CD14-positive monocyte (primary cell): ENCODE data around the gene SRCIN1. TPM values are rescaled to one million over a fixed set of nuclear protein-coding genes. Genes with fewer than 3 reads are reported as not detected.

Source experiments
- DNase-seq, 3 donors: peaks; one replicate each; pipeline ENCODE4 v3.0.0-alpha.2; 2011 to 2022
- H2AFZ ChIP-seq: 2 replicates; pipeline ENCODE4 v1.6.0; 2012; ENCODE audit warnings: mild to moderate bottlenecking, low read depth, low read length, inconsistent platforms; ENCODE audit not compliant: insufficient read depth, poor library complexity, severe bottlenecking
- H3K27ac ChIP-seq, 2 donors: 1 replicate in 1 of 2; 2 replicates in 1 of 2; pipeline ENCODE4 v1.5.1; 2012 to 2013; ENCODE audit warnings: low read length in 2 of 2, control low read depth in 1 of 2, inconsistent platforms in 1 of 2, low read depth in 1 of 2, mild to moderate bottlenecking in 1 of 2
- H3K27me3 ChIP-seq, 2 donors: one replicate each; pipeline versions ENCODE4 v1.6.0 to v1.6.1; 2011 to 2013; ENCODE audit warnings: low read length in 2 of 2; ENCODE audit not compliant: control insufficient read depth in 2 of 2, insufficient read depth in 2 of 2
- H3K36me3 ChIP-seq, 2 donors: replicated peaks in 1 of 2; 1 replicate in 1 of 2; 2 replicates in 1 of 2; pipeline versions ENCODE4 v1.5.1 to v1.6.1; 2012 to 2013; ENCODE audit warnings: low read length in 2 of 2, control low read depth in 1 of 2, inconsistent platforms in 1 of 2, mild to moderate bottlenecking in 1 of 2; ENCODE audit not compliant: insufficient read depth in 2 of 2, control insufficient read depth in 1 of 2
- H3K4me1 ChIP-seq, 2 donors: 1 replicate in 1 of 2; 2 replicates in 1 of 2; pipeline versions ENCODE4 v1.5.1 to v1.6.1; 2012 to 2013; ENCODE audit warnings: low read length in 2 of 2, control low read depth in 1 of 2, inconsistent platforms in 1 of 2, mild to moderate bottlenecking in 1 of 2, moderate library complexity in 1 of 2; ENCODE audit not compliant: insufficient read depth in 2 of 2, control insufficient read depth in 1 of 2
- H3K4me2 ChIP-seq: replicated peaks from 2 replicates; pipeline ENCODE3; 2012; ENCODE audit warnings: low read length, moderate library complexity, mild to moderate bottlenecking; ENCODE audit not compliant: poor library complexity, severe bottlenecking; ENCODE audit errors: extremely low read depth
- H3K4me3 ChIP-seq, 3 experiments: fragments of 200-600 bp in 1 of 3; sonication (generic) in 1 of 3; replicated peaks in 1 of 3; 1 replicate in 2 of 3; 2 replicates in 1 of 3; pipeline ENCODE4 v1.5.1; 2011 to 2013; ENCODE audit warnings: low read length in 3 of 3, mild to moderate bottlenecking in 3 of 3, control low read depth in 2 of 3, low read depth in 2 of 3, inconsistent platforms in 1 of 3, moderate library complexity in 1 of 3
- H3K79me2 ChIP-seq: 2 replicates; pipeline ENCODE4 v1.6.0; 2012; ENCODE audit warnings: mild to moderate bottlenecking, control low read depth, inconsistent platforms, low read length, moderate library complexity; ENCODE audit not compliant: insufficient read depth
- H3K9ac ChIP-seq: 2 replicates; pipeline ENCODE4 v1.6.0; 2017; ENCODE audit warnings: low read length, mild to moderate bottlenecking; ENCODE audit not compliant: insufficient read depth, poor library complexity, severe bottlenecking
- H3K9me3 ChIP-seq, 2 donors: replicated peaks in 1 of 2; 1 replicate in 1 of 2; 2 replicates in 1 of 2; pipeline versions ENCODE4 v1.5.1 to v1.6.1; 2012 to 2013; ENCODE audit warnings: low read length in 2 of 2, control low read depth in 1 of 2; ENCODE audit not compliant: control insufficient read depth in 1 of 2, insufficient read depth in 1 of 2
- H4K20me1 ChIP-seq: 2 replicates; pipeline ENCODE4 v1.6.0; 2012; ENCODE audit warnings: mild to moderate bottlenecking, low read length, control low read depth, moderate library complexity; ENCODE audit not compliant: insufficient read depth
- H3K27ac Mint-ChIP-seq, 7 donors: one replicate each; pipeline ENCODE4 v1.8.0; 2020; ENCODE audit warnings: mild to moderate bottlenecking in 7 of 7, mixed read lengths in 7 of 7, moderate library complexity in 6 of 7, inconsistent platforms in 2 of 7
- H3K27me3 Mint-ChIP-seq, 3 donors: one replicate each; pipeline ENCODE4 v1.8.0; 2021 to 2022; ENCODE audit warnings: low read depth in 3 of 3, mild to moderate bottlenecking in 3 of 3, mixed read lengths in 3 of 3, moderate library complexity in 3 of 3, inconsistent platforms in 1 of 3
- H3K36me3 Mint-ChIP-seq, 2 donors: one replicate each; pipeline ENCODE4 v1.8.0; 2020; ENCODE audit warnings: mixed read lengths in 2 of 2, inconsistent platforms in 1 of 2, mild to moderate bottlenecking in 1 of 2
- H3K4me1 Mint-ChIP-seq: one replicate; pipeline ENCODE4 v1.8.0; 2020; ENCODE audit warnings: mild to moderate bottlenecking, mixed read lengths
- H3K4me3 Mint-ChIP-seq, 2 donors: one replicate each; pipeline ENCODE4 v1.8.0; 2020; ENCODE audit warnings: mild to moderate bottlenecking in 2 of 2, mixed read lengths in 2 of 2, moderate library complexity in 1 of 2
- H3K9me3 Mint-ChIP-seq, 7 donors: one replicate each; pipeline ENCODE4 v1.8.0; 2020 to 2022; ENCODE audit warnings: mixed read lengths in 7 of 7, mild to moderate bottlenecking in 6 of 7, moderate library complexity in 6 of 7, inconsistent platforms in 2 of 7
- CTCF ChIP-seq: fragments of 200-600 bp; IDR thresholded peaks from one replicate; pipeline ENCODE4 v1.8.0; 2022; ENCODE audit warnings: antibody characterized with exemption, mild to moderate bottlenecking
- WGBS: methylation state at CpG from one replicate; pipeline ENCODE4 v1.1.5; 2013; ENCODE audit warnings: missing lambda C conversion rate; ENCODE audit not compliant: insufficient coverage; 5-methylcytosine and 5-hydroxymethylcytosine counted together
- intact Hi-C, 2 donors: fragments of 100-400 bp; cut with micrococcal nuclease; formaldehyde crosslinking; loops; one replicate each; pipeline versions ENCODE4 v1.15.0 to v1.15.1; 2023
- polyA plus RNA-seq, 3 donors: library from polyadenylated mRNA; depleted of rRNA in 1 of 3; unstranded in 2 of 3; stranded (reverse) in 1 of 3; fragments of 300-500 nt in 2 of 3; fragments of >200 nt in 1 of 3; fragmentation: Illumina TruSeq in 2 of 3; gene quantifications; 1 replicate in 2 of 3; 2 replicates in 1 of 3; pipeline ENCODE4 v1.2.3, GENCODE V29; 2012 to 2021

The SRCIN1 gene
- polyA plus RNA-seq, 3 donors: 0.01 TPM; not detected in 2

GRCh38 chr17:38511150-38512108, 94.3 kb downstream of the SRCIN1 start:
- no peak for DNase-seq
- Histone ChIP-seq H3K36me3 (no peaks in the 10 kb centered on the region), H3K79me2 (no peaks in the 10 kb centered on the region), H2AFZ (no peak overlapping the region), H3K9me3 (no peaks in the 10 kb centered on the region), H3K4me2 (no peak overlapping the region), H3K27me3 (peaks cover 12 to 28% of the 10 kb centered on the region in 2 donors), H3K4me1 (peaks cover 4 to 10% of the 10 kb centered on the region in 2 donors), H3K9ac (no peak overlapping the region), H3K27ac (no peak overlapping the region), H3K4me3 (no peak overlapping the region), H4K20me1 (no peaks in the 10 kb centered on the region)
- WGBS: 91% methylated on average over 6 of the region's 15 CpGs
- H3K4me1 Mint-ChIP-seq: peaks cover 7% of the 10 kb centered on the region
- intact Hi-C loops: no loop called here
- H3K27ac Mint-ChIP-seq: peak overlapping the region in 1 of 7 donors; percentile 16
- H3K9me3 Mint-ChIP-seq: peaks cover 4 to 11% (median 6%) of the 10 kb centered on the region in 7 donors
- peaks cover 10 to 11% of the 10 kb centered on the region in 2 donors for H3K36me3 Mint-ChIP-seq
- H3K4me3 Mint-ChIP-seq: peak overlapping the region in 1 of 2 donors; percentile 86
- no peak for TF ChIP-seq CTCF
- peaks cover 34 to 52% (median 45%) of the 10 kb centered on the region in 3 donors for H3K27me3 Mint-ChIP-seq

DNA sequence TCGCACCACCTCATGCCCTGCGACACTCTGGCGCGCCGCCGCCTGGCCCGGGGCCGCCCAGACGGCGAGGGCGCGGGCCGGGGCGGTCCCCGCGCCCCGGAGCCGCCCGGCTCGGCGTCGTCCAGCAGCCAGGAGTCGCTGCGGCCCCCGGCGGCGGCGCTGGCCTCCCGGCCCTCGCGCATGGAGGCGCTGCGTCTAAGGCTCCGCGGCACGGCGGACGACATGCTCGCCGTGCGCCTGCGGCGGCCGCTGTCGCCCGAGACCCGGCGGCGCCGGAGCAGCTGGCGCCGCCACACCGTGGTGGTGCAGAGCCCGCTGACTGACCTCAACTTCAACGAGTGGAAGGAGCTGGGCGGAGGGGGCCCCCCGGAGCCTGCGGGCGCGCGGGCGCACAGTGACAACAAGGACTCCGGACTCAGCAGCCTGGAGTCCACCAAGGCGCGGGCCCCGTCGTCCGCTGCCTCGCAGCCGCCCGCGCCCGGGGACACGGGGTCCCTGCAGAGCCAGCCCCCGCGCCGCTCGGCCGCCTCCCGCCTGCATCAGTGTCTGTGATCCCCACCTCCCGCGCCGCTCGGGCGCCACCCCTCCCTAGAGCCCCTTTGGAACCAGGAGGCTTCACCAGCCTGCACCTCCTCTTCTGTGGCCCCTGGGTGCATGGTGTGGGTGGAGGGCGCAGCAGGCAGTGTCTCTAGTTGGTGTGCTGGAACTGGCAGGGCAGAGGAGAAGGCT, 95.2 kb downstream of the SRCIN1 start:
- H3K4me1 ChIP-seq: peaks cover 4 to 10% of the 10 kb centered on the region in 2 donors
- H3K4me2 ChIP-seq: peak overlapping the region; percentile 42
- WGBS: 12% methylated on average over 77 of the region's 86 CpGs
- DNase-seq: no peak
- no peaks in the 10 kb centered on the region for H3K79me2 ChIP-seq
- H3K36me3 ChIP-seq: no peaks in the 10 kb centered on the region
- intact Hi-C loops: no loop called here
- H3K27ac ChIP-seq: no peak overlapping the region
- no peak overlapping the region for H3K27ac Mint-ChIP-seq
- peaks cover 34 to 48% (median 45%) of the 10 kb centered on the region in 3 donors for H3K27me3 Mint-ChIP-seq
- no peak overlapping the region for H3K9ac ChIP-seq
- no peak overlapping the region for H3K4me3 ChIP-seq
- no peaks in the 10 kb centered on the region for H4K20me1 ChIP-seq
- H3K36me3 Mint-ChIP-seq: peaks cover 10 to 11% of the 10 kb centered on the region in 2 donors
- peaks cover 12 to 28% of the 10 kb centered on the region in 2 donors for H3K27me3 ChIP-seq
- H3K9me3 Mint-ChIP-seq: peaks cover 4 to 11% (median 6%) of the 10 kb centered on the region in 7 donors
- TF ChIP-seq CTCF: no peak
- peaks cover 7% of the 10 kb centered on the region for H3K4me1 Mint-ChIP-seq
- H2AFZ ChIP-seq: no peak overlapping the region
- H3K4me3 Mint-ChIP-seq: peak overlapping the region in 1 of 2 donors; percentile 86
- H3K9me3 ChIP-seq: no peaks in the 10 kb centered on the region
